Uterus (tissue), 2 donors: Measurements from ENCODE around the gene PSMD6.

Experiments
- POLR2A ChIP-seq, 2 donors: fragments of 450-650 bp; IDR thresholded peaks; one replicate each; pipeline ENCODE4 v1.6.1; 2016; ENCODE audit warnings: antibody characterized with exemption in 2 of 2, mild to moderate bottlenecking in 1 of 2, moderate library complexity in 1 of 2
- TF ChIP-seq, protein P1 (sequence below), 4 experiments: fragments of 200-600 bp in 2 of 4; fragments of 450-650 bp in 2 of 4; sonication (generic) in 2 of 4; IDR thresholded peaks; one replicate each; pipeline ENCODE4 v1.5.1; 2016 to 2019; ENCODE audit warnings: antibody characterized with exemption in 4 of 4, mild to moderate bottlenecking in 2 of 4, moderate library complexity in 1 of 4

GRCh38 chr3:63964681-63965485 lies 58.4 kb downstream of the PSMD6 start:
- no peak for TF ChIP-seq POLR2A (IDR thresholded peaks at IDR 0.05)
- TF ChIP-seq, protein P1, sequence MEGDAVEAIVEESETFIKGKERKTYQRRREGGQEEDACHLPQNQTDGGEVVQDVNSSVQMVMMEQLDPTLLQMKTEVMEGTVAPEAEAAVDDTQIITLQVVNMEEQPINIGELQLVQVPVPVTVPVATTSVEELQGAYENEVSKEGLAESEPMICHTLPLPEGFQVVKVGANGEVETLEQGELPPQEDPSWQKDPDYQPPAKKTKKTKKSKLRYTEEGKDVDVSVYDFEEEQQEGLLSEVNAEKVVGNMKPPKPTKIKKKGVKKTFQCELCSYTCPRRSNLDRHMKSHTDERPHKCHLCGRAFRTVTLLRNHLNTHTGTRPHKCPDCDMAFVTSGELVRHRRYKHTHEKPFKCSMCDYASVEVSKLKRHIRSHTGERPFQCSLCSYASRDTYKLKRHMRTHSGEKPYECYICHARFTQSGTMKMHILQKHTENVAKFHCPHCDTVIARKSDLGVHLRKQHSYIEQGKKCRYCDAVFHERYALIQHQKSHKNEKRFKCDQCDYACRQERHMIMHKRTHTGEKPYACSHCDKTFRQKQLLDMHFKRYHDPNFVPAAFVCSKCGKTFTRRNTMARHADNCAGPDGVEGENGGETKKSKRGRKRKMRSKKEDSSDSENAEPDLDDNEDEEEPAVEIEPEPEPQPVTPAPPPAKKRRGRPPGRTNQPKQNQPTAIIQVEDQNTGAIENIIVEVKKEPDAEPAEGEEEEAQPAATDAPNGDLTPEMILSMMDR (IDR thresholded peaks at IDR 0.05), result no peak
